Measurements from ENCODE around the gene ACOT2.
A peak's percentile ranks its signal among the peaks of the same experiment; 100 is the strongest.
"Not testable (repeated sequence)": the region's sequence is repeated elsewhere in the genome, so short reads cannot be mapped to it uniquely, and the experiment has no call there.

Gene ACOT2

DNA sequence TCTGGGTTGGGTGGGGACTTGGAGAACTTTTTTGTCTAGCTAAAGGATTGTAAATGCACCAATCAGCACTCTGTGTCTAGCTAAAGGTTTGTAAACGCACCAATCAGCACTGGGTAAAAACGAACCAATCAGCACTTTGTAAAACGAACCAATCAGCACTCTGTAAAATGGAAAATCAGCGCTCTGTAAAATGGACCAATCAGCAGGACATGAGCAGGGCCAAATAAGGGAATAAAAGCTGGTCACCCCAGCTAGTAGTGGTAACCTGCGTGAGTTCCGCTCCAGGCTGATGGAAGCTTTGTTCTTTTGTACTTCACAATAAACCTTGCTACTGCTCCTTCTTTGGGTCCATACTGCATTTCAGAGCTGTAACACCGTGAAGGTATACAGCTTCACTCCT lies 1.7 kb upstream of the ACOT2 start:
- intact Hi-C loops (cut with DNase I): loop anchor here (5.0 kb wide), 1 partner anchor 75 kb away; the partner anchor contains the start of gene RIOX1
- DNase-seq: no peak

DNA sequence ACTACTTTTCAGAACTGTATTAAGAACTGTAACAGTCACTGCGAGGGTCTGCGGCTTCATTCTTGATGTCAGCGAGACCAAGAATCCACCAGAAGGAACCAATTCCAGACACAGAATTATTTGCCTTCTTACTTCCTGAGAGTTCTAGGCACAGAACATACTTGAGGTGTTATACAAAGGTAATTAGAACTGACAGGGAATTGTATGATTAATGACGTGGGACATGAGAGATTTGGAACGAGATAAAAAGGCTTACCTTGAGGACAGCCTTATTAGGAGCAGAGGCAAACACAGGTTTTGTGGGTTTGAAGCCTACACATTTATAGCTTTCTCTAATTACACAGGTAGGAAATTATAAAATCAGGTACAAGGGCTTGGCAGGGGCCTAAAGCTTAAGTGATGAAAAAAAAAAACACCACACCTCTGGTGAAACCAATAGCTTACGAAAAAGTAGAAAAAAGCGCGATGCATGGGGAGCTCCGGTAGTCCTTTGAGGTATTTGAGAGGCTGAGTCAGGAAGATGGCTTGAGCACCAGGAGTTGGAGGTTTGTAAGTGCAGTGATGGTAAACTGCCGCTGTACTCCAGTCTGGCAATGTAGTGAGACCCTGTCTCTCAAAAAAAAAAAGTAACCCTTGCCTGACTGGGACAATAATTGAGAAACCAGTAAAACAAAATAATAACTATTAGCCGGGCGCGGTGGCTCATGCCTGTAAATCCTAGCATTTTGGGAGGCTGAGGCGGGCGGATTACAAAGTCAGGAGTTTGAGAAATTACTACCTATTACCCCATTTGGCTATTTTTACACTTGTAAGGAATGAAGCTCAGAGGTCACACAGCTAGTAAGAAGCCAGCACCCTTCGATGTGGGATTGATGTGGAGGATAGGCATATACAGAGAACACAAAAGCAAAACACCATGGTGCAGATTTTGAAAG lies 795 bp upstream of the ACOT2 start:
- intact Hi-C loops (cut with DNase I): loop anchor here (5.0 kb wide), 1 partner anchor 76 kb away; the partner anchor contains the start of gene RIOX1
- no peak for DNase-seq

- intact Hi-C loops (cut with DNase I): loop anchor here (5.0 kb wide), 1 partner anchor 77 kb away; the partner anchor contains the start of gene RIOX1
- not testable (repeated sequence) for DNase-seq
Observed at GRCh38 chr14:73568886-73569184, 178 bp upstream of the ACOT2 start.

- intact Hi-C loops (cut with DNase I): not testable (repeated sequence)
- DNase-seq: peak in 5 of 10 donors; percentile 22 to 90 (median 51)
Observed at GRCh38 chr14:73570913-73571312, 1.9 kb downstream of the ACOT2 start.

DNA sequence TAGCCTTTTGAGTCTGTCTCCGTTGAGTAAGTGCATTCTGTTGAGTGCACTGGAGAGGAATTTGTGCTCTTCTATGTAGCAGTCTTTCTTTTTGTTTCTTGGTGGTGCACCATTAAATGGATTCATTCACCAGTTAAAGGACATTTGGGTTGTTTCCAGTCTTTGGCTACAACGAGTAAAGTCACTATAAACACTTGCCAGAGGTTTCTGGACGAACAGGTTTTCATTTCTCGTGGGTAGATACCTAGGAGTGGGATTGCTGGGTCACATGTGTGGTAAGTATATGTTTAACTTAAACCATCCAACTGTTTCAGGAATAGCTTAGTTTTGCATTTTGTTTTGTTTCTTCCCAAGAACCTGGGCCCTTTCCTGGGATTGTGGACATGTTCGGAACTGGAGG lies 4.0 kb downstream of the ACOT2 start:
- intact Hi-C loops (cut with DNase I): not testable (repeated sequence)

DNA sequence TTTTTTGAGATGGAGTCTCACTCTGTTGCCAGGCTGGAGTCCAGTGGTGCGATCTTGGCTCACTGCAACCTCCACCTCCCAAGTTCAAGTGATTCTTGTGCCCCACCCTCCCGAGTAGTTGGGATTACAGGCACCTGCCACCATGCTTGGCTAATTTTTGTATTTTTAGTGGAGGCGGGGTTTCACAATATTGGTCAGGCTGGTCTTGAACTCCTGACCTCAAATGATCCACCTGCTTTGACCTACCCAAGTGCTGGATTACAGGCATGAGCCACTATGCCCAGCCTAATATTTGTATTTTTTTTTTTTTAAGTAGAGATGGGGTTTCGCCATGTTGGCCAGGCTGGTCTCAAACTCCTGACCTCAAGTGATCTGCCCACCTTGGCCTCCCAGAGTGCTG lies 4.7 kb downstream of the ACOT2 start:
- intact Hi-C loops (cut with DNase I); DNase-seq: not testable (repeated sequence)

More for the DNA sequence above, 4.0 kb downstream of the ACOT2 start:
- not testable (repeated sequence) for DNase-seq

DNA sequence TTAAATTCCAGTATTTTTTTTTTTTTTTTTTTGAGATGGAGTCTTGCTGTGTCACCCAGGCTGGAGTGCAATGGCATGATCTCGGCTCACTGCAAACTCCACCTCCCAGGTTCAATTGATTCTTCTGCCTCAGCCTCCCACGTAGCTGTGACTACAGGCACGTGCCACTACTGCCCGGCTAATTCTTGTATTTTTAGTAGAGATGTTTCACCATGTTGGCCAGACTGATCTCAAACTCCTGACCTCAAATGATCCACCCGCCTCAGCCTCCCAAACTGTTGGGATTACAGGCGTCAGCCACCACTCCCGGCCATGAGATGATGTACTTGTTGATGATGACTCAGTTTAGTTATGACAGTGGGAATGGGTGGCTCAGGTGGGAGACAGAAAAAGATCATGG lies 5.2 kb downstream of the ACOT2 start:
- intact Hi-C loops (cut with DNase I); DNase-seq: not testable (repeated sequence)

DNA sequence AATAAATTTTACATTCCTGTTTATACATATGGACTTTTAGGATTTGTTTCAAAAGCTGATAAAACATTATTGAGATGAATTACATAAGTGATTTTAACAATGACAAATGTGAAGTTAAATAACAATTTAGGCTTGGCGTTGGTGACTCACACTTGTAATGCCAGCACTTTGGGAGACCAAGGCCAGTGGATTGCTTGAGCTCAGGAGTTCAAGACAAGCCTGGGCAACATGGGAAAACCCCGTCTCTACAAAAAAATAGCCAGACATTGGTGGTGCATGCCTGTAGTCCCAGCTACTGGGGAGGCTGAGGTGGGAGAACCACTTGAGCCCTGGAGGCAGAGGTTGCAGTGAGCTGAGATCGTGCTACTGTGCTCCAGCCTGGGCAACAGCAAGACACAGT lies 7.4 kb downstream of the ACOT2 start:
- no peak for DNase-seq

GRCh38 chr14:73577214-73577613 lies 8.2 kb downstream of the ACOT2 start:
- DNase-seq; intact Hi-C loops (cut with DNase I): not testable (repeated sequence)

More for the DNA sequence above, 7.4 kb downstream of the ACOT2 start:
- intact Hi-C loops (cut with DNase I): no loop called here

DNA sequence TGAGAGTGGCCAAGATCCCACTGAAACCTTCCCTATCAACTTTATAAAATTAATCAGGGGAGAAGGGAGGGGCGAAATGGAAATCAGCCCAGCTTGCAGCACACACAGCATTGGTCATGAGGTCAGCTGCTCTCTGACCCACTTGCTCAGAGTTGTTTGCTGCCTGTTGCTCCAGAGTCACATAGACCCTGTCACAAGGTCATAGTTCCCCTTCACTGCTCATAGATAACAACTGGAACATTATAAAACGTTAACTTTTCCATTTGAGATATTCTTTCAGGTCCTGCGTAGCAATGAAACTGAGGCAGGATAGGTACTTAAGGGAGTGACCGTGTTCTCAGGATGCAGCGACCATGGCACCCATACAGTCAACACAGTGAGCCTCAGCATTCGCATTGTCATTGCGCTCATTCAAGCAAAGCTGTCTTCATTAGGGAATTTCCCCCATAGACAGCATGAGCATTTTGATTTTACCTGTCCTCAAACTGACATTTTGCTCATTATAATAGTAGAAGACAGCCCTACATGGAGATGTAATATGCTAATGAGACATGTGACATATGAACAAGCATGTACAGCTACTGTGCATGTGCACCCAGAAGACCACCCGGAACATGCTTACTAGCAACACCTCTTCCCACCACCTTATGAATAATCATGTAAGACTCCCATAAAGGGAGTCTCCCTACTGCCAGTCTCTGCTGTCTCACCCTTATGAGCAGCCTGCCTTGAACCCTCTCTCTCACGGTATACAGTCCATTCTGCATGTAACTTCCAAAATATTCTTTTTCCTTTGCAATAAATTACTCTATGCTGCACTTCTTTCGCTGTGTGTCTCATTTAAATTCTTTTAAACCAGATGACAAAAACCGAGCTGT lies 13.3 kb downstream of the ACOT2 start:
- DNase-seq; intact Hi-C loops (cut with DNase I): not testable (repeated sequence)

DNA sequence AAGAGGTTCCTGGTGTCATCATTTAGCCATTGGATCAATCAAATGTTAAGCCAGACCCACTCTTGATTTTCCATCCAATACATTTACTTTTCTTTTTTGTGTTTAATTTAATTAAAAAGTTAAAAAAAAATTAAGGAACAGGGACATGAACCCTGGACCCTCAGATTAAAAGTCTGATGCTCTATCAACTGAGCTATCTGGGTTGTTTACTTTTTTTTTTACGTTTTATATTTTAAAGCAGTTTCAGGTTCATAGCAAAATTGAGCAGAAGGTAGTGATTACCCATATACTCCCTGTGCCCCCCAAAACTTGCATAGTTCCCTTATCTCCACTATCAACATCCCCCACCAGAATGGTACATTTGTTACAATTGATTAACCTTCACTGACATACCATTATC lies 19.7 kb downstream of the ACOT2 start:
- intact Hi-C loops (cut with DNase I): no loop called here
- DNase-seq: no peak

GRCh38 chr14:73589116-73589515 lies 20.1 kb downstream of the ACOT2 start:
- intact Hi-C loops (cut with DNase I): no loop called here

GRCh38 chr14:73590673-73591004 lies 21.6 kb downstream of the ACOT2 start:
- intact Hi-C loops (cut with DNase I); DNase-seq: not testable (repeated sequence)

More at GRCh38 chr14:73589116-73589515, 20.1 kb downstream of the ACOT2 start:
- no peak for DNase-seq

- DNase-seq: peak in 3 of 10 donors; percentile 11 to 89 (median 27)
- intact Hi-C loops (cut with DNase I): no loop called here
Observed at GRCh38 chr14:73591690-73592449, 22.9 kb downstream of the ACOT2 start, which contains the start of gene ACOT4. Gene ACOT4 (plus strand): TSS chr14:73591873. CDS start chr14:73591960, 87 bp downstream.

- intact Hi-C loops (cut with DNase I): no loop called here
- peak in 1 of 10 donors; percentile 54 for DNase-seq
Observed at GRCh38 chr14:73594491-73594890, 25.5 kb downstream of the ACOT2 start.

- DNase-seq: no peak
- intact Hi-C loops (cut with DNase I): no loop called here
Observed at GRCh38 chr14:73599499-73599898, 30.5 kb downstream of the ACOT2 start.

DNA sequence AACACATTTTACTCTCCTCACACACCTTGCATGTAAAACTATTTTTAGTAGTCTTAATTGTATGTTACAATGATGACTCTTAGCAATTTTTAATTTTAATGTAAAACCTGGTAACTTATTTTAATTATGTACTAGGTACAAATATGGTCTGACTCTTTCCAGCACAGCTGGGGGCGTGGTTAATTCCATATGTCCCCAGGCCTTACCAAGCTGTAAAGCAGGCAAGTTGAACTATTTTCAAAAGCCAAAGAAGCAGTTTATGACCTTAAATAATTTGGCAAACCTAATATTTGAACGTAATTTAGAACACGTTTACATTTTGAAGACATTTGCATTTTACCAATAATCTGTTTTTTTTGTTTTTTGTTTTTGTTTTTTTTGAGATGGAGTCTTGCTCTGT lies 34.0 kb downstream of the ACOT2 start:
- intact Hi-C loops (cut with DNase I): no loop called here
- no peak for DNase-seq

DNA sequence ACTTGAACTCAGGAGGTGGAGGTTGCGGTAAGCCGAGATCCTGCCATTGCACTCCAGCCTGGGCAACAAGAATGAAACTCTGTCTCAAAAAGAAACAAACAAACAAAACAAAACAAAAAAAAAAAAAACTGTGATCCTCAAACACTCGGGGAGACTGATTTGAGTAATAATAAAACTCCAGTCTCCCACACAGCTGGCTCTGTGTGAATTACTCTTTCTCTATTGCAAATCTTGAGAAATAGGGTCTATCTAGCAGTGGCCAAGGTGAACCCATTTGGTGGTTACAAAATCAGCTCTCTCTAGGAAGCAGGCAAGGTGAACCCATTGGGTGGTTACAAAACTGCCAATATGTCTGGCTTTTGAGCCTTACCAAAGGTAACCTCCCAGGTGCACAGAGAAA lies 37.3 kb downstream of the ACOT2 start:
- DNase-seq: no peak
- intact Hi-C loops (cut with DNase I): no loop called here

DNA sequence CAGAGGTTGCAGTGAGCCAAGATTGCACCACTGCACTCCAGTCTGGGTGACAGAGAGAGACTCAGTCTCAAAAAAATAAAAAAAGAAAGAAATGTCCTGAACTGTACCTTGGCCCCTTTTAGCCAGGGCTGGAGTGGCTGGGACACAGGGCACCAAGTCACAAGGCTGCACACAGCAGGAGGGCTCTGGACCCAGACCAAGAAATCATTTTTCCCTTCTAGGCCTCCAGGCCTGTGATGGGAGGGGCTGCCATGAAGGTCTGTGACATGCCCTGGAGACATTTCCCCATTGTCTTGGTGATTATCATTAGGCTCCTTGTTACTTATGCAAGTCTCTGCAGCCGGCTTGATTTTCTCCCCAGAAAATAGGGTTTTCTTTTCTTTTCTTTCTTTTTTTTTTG lies 38.2 kb downstream of the ACOT2 start:
- DNase-seq: no peak
- intact Hi-C loops (cut with DNase I): no loop called here

GRCh38 chr14:73610687-73611086 lies 41.7 kb downstream of the ACOT2 start:
- intact Hi-C loops (cut with DNase I): no loop called here
- DNase-seq: peak in 4 of 10 donors; percentile 12 to 66 (median 24)

Measured in posterior cingulate gyrus (tissue), 11 donors.